ENCODE data around the gene PATJ. TPM values are rescaled to one million over a fixed set of nuclear protein-coding genes. Genes with fewer than 3 reads are reported as not detected.

The PATJ gene
- total and polyA plus RNA-seq, 8 donors = 14.8 to 45.4 (median 27.9) TPM

GRCh38 chr1:61922950-61923480 lies 180.7 kb downstream of the PATJ start:
- DNase-seq (no peak), FAIRE-seq (no peak), ATAC-seq (no peak)
- Histone ChIP-seq H3K4me1 (no peaks in the 10 kb centered on the region), H3K27ac (no peak overlapping the region), H3K9me3 (no peaks in the 10 kb centered on the region), H3K4me3 (no peak overlapping the region), H3K36me3 (no peaks in the 10 kb centered on the region), H3K27me3 (no peaks in the 10 kb centered on the region)
- intact Hi-C loops (cut with DNase I) = no loop called here
- WGBS, 2 donors = 96% methylated on average over 3 of the region's 3 CpGs
- TF ChIP-seq CTCF (IDR thresholded peaks at IDR 0.05) = no peak

GRCh38 chr1:61925591-61926298 lies 183.5 kb downstream of the PATJ start:
- Histone ChIP-seq H3K4me3 (no peak overlapping the region), H3K27ac (no peak overlapping the region), H3K27me3 (no peaks in the 10 kb centered on the region), H3K9me3 (no peaks in the 10 kb centered on the region), H3K4me1 (no peaks in the 10 kb centered on the region), H3K36me3 (no peaks in the 10 kb centered on the region)
- intact Hi-C loops (cut with DNase I) = no loop called here
- ATAC-seq = no peak
- WGBS, 2 donors = 97% methylated on average over 1 of the region's 1 CpG
- FAIRE-seq = no peak
- no peak for TF ChIP-seq CTCF (IDR thresholded peaks at IDR 0.05)
- DNase-seq = no peak

GRCh38 chr1:61926597-61926996 lies 184.3 kb downstream of the PATJ start:
- ATAC-seq (no peak), DNase-seq (no peak), FAIRE-seq (no peak)
- H3K9me3 ChIP-seq = no peaks in the 10 kb centered on the region
- no peak overlapping the region for H3K27ac ChIP-seq
- intact Hi-C loops (cut with DNase I) = no loop called here
- 75 to 78% methylated on average over 3 of the region's 3 CpGs for WGBS, 2 donors
- H3K27me3 ChIP-seq = no peaks in the 10 kb centered on the region
- no peaks in the 10 kb centered on the region for H3K4me1 ChIP-seq
- no peaks in the 10 kb centered on the region for H3K36me3 ChIP-seq
- H3K4me3 ChIP-seq = no peak overlapping the region
- no peak for TF ChIP-seq CTCF (IDR thresholded peaks at IDR 0.05)

GRCh38 chr1:61930116-61930645 lies 187.9 kb downstream of the PATJ start:
- TF ChIP-seq CTCF (IDR thresholded peaks at IDR 0.05) = no peak
- ATAC-seq (no peak), FAIRE-seq (no peak), DNase-seq (no peak)
- 95 to 100% methylated on average over 5 of the region's 5 CpGs for WGBS, 2 donors
- H3K9me3 ChIP-seq = no peaks in the 10 kb centered on the region
- H3K4me3 ChIP-seq = no peak overlapping the region
- no peaks in the 10 kb centered on the region for H3K36me3 ChIP-seq
- intact Hi-C loops (cut with DNase I) = no loop called here
- no peaks in the 10 kb centered on the region for H3K27me3 ChIP-seq
- no peak overlapping the region for H3K27ac ChIP-seq
- no peaks in the 10 kb centered on the region for H3K4me1 ChIP-seq
